NCI-H2227 treated with DMSO at 0.1 percent for 48 hours (cell line): ENCODE measurements around the gene ZNF277.

Experiments used
- DNase-seq: peaks from one replicate; lab custom pipeline; 2025; lab: John Stamatoyannopoulos, UW

Gene ZNF277

GRCh38 chr7:112206238-112206990 is at the start of gene ZNF277, which contains the start of gene DOCK4:
ZNF277 (plus strand) TSS chr7:112206695; CDS start chr7:112206717, 22 bp downstream.
DOCK4 (minus strand) TSS chr7:112206399; CDS start chr7:112206138, 261 bp downstream.
- peak; percentile 99 for DNase-seq

GRCh38 chr7:112157072-112157471 is 49.4 kb upstream of the ZNF277 start:
- no peak for DNase-seq

GRCh38 chr7:112159351-112159750 is 47.1 kb upstream of the ZNF277 start:
- DNase-seq: no peak

GRCh38 chr7:112160130-112160770 is 46.2 kb upstream of the ZNF277 start:
- DNase-seq: no peak

GRCh38 chr7:112160771-112161150 is 45.7 kb upstream of the ZNF277 start:
- DNase-seq: no peak

GRCh38 chr7:112161253-112162141 is 45.0 kb upstream of the ZNF277 start:
- no peak for DNase-seq

- peak; percentile 76 for DNase-seq
Observed at GRCh38 chr7:112162142-112162766, 44.2 kb upstream of the ZNF277 start.

- peak; percentile 45 for DNase-seq
Observed at GRCh38 chr7:112162784-112163506, 43.5 kb upstream of the ZNF277 start.

GRCh38 chr7:112167147-112167546 is 39.3 kb upstream of the ZNF277 start:
- no peak for DNase-seq

GRCh38 chr7:112168915-112169314 is 37.6 kb upstream of the ZNF277 start:
- DNase-seq: no peak

- DNase-seq: no peak
Observed at GRCh38 chr7:112171673-112172072, 34.8 kb upstream of the ZNF277 start.

GRCh38 chr7:112172870-112173567 is 33.5 kb upstream of the ZNF277 start:
- no peak for DNase-seq

- DNase-seq: no peak
Observed at GRCh38 chr7:112173568-112173905, 33.0 kb upstream of the ZNF277 start.

GRCh38 chr7:112174192-112174591 is 32.3 kb upstream of the ZNF277 start:
- no peak for DNase-seq

GRCh38 chr7:112176241-112176640 is 30.3 kb upstream of the ZNF277 start:
- no peak for DNase-seq

- DNase-seq: no peak
Observed at GRCh38 chr7:112176693-112177415, 29.6 kb upstream of the ZNF277 start.

GRCh38 chr7:112180223-112180622 is 26.3 kb upstream of the ZNF277 start:
- DNase-seq: no peak

- DNase-seq: no peak
Observed at GRCh38 chr7:112182749-112183148, 23.7 kb upstream of the ZNF277 start.

- no peak for DNase-seq
Observed at GRCh38 chr7:112183266-112183665, 23.2 kb upstream of the ZNF277 start.

- DNase-seq: no peak
Observed at GRCh38 chr7:112184455-112184854, 22.0 kb upstream of the ZNF277 start.
